Caki2 (cell line): ENCODE measurements around the gene ANXA5. TPM values are rescaled to one million over a fixed set of nuclear protein-coding genes. Genes with fewer than 3 reads are reported as not detected.

Source experiments
- DNase-seq: peaks from one replicate; pipeline ENCODE4 v3.0.0-alpha.2; 2015; ENCODE audit warnings: low read depth
- in situ Hi-C: cut with HindIII; loops from 2 replicates; pipeline ENCODE4 v1.10.0; 2016; ENCODE audit warnings: low sequenced_read_pairs, low pct_unique_long_range_greater_than_20kb, mixed read lengths
- total RNA-seq: library from RNA; depleted of rRNA; stranded (reverse); fragments of >200 nt; shearing (Covaris generic); gene quantifications from 2 replicates; pipeline ENCODE4 v1.2.3, GENCODE V29; 2014; ENCODE audit warnings: low replicate concordance

The ANXA5 gene
- total RNA-seq, 1 experiment from 2014 or later = 278 TPM

DNA sequence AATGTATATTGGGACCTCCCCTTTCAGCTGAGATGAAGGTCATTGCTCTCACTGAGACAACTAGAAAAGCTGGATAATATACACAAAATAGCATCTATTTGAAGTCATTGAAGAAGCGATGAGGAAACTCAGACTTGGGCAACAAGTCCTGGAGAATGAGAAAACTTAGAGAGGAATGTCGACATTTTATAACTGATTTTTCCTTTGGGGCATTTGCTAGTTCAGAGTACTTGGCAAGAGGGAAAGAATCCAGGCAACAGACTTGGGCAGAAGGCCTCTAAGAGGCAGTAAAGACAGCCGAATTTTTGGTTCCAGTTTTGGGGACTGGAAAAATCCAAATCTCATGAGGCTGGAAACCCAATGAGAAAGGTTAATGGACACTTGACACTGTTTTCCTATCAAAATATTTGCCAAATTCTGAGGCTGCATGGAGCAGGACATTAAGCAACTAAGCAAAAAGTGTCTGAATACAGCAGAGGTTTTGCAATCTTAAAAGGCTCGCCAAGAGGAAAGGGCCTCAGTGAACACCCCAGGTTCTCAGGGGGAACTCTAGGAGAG is 21.0 kb upstream of the ANXA5 start:
- no peak for DNase-seq
- in situ Hi-C loops = no loop called here

DNA sequence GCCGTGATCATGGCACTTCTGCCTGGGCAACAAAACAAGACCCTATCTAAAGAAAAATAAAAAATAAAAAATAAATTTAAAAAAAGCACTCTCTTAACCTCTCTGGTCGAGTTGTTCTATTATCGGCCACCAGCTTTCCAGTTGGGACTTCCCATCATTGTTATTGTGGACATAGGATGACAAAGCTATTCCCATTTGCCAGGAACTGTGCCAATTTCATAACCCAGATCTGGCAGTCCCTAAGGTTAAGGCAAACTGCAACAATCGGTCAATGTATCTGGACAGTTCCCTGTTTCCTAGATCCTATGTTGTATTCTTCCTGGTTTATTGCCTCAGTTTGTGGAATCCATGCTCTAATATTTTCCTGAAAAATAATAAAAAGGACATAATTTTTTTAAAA is 17.8 kb upstream of the ANXA5 start:
- in situ Hi-C loops = no loop called here
- no peak for DNase-seq

DNA sequence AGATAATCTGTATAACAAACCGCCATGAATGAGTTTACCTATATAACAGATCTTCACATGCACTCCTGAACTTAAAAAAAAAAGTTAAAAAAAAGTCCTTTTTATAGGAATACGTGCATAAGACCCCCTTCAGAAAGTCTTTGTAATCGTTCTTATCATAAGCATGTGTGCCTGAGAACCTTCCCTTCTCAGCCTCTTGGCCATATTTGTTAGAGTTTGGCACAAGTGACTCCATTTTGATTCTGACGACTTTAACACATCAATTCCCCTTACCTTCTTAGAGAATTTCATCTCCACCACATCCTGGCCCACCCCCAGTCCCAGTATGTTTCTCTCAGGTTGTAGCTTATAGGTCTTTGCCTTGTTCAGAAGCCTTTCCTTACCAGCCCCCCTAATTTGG is 16.0 kb upstream of the ANXA5 start:
- DNase-seq = no peak
- in situ Hi-C loops = no loop called here

DNA sequence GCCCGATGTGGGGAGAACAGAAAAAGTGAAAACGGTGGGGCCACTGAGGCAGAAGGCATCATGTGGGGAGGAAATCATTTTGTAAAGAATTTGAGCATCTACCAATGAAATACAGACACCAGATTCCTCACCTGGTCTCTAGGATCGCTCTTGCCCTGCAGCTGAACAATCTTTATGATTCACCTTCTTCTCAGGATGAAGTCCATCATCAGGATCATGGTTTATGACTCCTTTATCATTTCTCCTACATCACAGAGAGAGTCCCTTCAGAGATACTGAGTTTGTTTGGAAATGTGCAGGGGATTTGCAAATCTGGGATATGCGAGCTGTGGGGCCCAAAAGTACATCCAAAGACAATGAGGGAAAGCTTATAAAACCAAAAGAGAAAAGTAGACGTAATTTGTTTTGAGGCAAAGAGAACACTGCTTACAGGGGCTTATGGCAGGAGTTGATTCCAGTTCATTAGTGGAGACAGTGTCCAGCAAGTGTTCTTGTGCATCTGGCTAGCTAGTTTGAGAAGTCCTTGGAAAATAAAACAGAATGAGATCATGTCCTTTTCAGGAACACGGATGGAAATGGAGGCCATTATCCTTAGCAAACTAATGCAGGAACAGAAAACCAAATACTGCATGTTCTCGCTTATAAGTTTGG is 15.3 kb upstream of the ANXA5 start:
- DNase-seq = no peak
- in situ Hi-C loops = no loop called here

DNA sequence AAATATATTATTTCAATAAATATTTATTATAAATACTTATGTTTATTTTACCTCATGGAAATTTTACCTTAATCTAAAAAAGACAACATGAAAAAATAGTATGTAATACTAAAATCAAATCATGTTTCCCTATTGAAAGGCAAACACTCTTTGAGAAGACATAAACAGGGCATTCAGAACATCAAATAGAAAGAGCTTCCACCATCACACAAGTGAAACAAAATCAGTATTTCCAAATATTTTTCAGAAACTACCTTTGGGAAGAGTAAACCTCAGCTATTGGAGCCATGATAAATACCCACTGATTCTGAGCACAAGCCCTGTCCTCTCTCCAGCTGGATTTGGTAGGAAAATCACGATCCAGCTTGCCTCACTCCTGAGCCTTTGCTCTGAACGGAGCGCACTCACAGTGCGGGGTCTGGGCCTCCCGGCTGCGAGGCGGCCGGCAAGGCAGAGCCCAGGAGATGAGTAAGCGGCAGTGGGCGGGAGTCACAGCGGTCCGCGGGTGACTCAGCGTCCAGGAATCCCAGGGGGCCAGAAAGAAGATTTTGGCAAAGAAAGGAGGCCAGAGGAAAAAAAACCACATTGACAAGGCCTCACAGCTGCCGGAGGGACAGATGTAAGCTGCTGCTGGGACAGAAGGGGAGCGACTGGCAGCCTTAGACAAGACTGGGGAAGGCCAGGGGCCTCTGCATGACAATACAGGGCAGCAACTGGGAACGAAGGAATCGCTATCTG is 14.7 kb upstream of the ANXA5 start:
- in situ Hi-C loops = no loop called here
- peak; percentile 75 for DNase-seq

DNA sequence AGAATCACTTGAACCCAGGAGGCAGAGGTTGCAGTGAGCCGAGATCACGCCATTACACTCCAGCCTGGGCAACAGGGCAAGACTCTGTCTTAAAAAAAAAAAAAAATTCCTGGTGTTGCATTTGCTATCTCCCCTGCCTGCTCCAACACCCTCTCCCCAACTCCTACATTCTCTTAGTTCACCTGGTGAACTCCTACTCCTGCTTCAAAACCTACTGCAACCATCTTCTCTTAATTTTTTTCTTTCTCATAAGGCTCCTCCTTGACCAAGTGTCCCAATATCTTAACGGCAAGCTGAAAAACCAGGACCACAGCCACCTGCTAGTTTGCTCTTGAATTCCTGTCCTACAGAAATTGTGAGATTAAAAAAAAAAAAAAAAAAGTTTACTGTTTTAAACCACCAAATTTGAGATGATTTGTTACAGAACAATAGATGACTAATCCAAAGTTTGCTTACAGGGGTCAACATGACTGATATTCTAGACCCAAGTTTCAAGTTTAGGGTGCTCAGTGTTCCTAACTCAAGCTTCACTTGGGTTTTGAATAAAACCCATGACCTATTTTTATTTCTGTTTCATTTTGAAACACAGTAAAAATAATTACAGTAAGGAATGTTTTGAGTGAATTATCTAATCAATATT is 13.1 kb upstream of the ANXA5 start:
- no peak for DNase-seq
- in situ Hi-C loops = no loop called here

DNA sequence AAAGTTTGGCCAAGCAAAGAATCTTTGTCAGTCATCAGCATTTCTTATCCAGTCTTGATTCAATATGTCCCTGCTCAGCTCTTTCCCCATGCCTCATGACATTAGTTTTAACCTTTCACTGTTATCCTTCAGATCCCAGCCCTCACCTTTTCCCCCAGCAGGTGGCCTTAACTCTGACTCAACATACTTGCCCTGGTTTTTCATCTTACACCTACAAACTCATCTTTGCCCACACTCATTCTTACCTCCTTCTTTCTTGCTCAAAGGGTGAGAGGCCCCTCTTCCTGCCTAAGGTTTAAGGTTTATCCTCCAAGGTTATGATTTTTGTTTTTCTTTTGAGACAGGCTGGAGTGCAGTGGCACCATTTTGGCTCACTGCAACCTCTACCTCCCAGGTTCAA is 10.6 kb upstream of the ANXA5 start:
- in situ Hi-C loops = no loop called here
- DNase-seq = no peak

DNA sequence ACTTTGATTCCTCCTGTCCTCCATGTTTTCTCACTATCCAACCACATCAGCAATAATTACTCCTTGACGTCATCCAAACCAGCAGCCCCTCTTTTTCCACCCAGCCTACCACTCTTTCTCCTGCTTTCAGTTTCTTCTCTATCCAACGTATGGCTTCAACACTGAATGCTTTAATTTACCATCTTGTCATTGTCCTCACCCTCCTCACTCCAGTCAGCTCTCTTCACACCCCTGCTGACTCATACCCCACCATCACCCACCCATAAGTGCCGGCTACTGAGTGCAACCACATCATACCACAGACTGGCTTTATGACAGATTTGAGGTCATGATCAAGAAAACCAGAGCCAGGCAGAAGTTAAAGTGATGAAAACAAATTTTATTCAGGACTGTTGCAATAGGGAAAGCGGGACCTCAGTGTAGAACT is 9.8 kb upstream of the ANXA5 start:
- DNase-seq = no peak
- in situ Hi-C loops = no loop called here

DNA sequence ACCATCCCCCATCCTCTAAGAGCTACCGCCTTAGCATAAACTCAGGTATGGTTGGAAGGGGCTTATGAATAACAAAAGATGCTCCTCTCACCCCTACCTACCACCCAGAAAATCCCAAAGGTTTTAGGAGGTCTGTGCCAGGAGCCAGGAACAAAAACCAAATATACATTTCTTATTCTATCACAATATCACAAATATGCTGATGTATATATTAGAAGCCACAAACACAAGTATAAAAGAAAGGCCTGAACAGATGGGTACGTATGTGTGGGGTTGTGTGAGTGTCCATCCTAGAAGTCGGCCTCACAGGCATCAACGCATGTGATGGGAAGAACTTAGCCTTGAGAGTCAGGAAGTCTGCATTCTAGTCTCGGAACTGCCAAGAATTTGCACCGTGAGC is 8.7 kb upstream of the ANXA5 start:
- DNase-seq = no peak
- in situ Hi-C loops = no loop called here

DNA sequence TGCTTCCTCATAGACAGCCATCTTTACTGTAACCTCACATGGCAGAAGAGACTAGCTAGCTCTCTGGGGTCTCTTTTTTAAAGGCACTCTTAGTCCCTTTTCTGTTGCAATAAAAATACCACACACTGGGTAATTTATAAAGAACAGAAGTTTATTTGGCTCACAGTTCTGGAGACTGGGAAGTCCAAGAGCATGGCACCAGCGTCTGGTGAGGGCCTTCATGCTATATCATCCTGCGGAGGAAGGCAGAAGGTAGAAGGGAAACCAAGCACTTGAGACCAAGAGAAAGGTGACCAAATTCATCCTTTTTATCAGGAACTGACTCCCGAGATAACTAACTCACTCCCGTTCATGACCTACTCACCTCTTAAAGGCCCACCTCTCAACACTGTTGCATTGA is 5.4 kb upstream of the ANXA5 start:
- DNase-seq = no peak
- in situ Hi-C loops = no loop called here

DNA sequence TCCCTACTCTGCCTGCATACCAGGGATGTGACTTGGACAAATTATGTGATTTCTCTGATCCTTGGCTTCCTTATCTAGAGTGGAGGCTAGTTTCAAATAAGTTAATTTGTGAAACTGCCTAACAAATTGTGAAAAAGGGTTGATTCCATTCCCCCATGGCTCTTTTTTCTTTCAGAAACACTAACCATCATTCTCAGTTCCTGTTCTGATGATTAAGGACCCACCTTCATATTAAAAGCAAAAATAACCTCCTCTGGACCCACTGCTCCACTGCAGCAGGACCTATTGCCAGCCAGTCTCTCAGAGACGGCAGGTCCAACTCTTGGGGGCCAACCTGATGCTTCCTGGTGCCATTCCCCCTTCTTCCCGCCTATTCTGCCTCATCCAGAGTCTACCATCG is 4.5 kb upstream of the ANXA5 start:
- in situ Hi-C loops = no loop called here
- no peak for DNase-seq

DNA sequence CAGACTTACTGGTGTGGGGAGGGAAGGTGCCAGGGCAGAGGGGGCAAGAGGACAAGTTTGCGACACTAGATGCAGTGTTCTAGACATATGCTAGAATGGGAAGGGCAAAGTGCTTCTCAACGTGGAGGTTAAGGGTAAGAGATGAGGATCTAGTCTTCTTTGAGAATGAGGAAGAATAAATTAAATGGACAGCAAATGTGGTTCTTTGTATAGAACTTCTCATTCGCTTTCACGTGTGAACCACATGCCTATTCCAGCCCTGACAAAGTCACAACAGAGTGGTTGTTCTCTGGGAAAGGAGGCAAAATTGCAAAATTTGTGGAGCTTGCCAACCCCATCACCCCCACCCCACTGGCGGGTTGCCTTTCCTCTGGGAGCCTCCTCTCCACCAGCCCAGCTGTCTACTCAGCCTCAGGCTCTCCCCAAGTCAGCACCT is 1.5 kb upstream of the ANXA5 start:
- DNase-seq = no peak
- in situ Hi-C loops = no loop called here

DNA sequence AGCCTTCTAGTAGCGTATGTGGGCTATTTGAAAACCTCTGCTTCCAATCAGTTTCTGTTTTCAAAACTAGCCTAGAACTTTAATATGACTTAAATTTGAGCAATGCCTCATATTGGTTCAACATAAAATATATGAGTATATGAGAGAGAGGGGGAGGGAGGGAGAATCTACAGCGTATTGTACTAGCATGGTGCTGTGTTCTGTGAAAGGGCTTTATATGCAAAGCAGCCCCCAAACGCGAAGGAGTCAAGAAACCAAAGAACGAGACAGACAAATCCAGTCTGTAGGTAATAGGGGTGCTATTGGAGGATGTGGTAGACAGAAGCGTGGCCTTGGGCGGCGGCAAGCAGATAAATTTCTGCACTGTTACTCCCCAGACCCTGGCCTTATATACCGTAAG is 784 bp upstream of the ANXA5 start:
- no peak for DNase-seq
- in situ Hi-C loops = no loop called here

DNA sequence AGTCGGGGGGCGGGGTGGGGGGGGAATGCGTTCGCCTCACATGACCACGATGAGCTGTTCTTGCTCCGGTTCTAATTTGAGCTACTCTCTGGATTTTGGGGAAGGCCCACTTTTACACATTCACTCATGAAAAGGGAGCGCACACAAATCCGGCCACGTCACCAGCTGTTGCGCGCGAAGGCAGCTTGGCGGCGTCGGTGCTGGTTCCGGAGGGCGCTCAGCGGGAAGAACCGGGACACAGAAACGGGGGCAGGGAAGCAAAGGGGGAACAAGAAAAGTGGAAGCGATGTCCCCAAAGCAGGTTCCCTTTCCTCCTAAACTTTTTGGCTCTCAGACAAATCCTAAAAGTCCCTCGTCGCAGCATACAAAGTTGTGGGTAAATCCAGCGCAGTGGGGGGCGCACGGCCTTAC is 605 bp downstream of the ANXA5 start:
- in situ Hi-C loops = no loop called here
- no peak for DNase-seq

DNA sequence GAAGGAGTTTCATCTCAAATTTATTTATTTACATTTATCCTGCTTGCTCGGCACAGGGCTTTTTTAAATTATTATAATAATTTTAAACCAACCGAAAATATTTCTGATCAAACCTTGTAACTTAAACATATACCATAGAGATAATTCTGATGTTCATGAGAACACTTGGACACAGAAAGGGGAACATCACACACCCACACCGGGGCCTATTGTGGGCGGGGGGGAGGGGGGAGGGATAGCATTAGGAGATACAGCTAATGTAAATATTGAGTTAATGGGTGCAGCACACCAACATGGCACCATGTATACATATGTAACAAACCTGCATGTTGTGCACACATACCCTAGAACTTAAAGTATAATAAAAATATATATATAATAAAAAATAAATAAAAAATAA is 2.9 kb downstream of the ANXA5 start:
- DNase-seq = no peak
- in situ Hi-C loops = no loop called here

DNA sequence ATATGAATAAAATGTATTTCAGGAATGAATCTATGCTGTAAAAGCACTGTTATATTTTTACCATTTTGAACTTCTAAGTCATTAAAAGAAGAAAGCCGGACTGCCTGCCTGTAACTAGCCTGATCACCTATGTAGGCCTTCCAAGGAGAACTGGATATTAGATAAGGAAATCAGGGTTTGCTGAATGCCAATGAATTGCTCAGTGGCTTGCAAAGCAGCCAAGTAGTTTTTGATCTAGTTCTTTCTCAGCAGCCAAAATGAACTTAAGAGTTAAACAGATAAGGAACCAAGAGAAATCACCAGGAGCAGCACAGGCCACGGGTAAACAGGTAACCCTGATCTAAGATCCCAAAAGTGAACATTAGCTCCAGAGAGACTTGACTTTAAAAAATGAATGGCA is 3.3 kb downstream of the ANXA5 start:
- in situ Hi-C loops = no loop called here
- DNase-seq = no peak

DNA sequence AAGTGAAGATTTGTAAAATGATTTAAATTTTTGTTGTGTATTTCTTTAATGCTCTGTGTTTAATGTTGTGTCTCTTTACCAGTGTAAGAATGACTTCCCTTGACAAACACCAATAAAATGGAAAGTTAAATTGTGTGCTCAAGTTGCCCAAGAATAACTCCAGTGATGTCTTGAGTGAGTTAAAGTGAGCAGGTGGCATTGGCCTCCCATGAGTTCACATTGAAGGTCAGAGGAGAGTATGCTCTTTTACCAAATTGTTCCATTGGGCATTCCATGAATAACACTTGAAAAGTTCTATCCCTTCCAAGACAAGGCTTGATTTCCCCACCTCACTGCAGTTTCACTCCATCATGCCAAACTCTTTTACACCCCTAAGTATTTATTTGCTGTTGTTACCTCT is 4.5 kb downstream of the ANXA5 start:
- DNase-seq = no peak

DNA sequence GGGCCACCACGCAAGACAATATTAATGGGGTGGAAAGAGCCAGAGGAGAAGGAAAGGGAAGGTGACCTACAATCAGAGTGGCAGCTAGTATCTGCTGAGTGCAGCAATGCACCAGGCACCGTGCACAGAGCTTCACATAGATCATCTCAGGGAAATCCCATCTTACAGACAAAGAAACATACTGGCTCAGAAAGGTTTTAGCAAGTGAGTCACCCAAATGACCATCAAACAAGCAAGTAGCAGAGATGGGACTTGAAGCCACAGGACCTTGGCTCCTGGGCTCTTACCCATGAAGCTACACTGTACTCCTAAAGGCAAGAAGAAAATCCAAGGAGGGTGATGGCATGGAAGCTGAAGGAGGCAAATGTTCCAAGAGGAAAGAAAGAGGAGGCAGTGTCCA is 6.8 kb downstream of the ANXA5 start:
- DNase-seq = peak; percentile 50
- in situ Hi-C loops = no loop called here

More for the DNA sequence above, 4.5 kb downstream of the ANXA5 start:
- in situ Hi-C loops = no loop called here

DNA sequence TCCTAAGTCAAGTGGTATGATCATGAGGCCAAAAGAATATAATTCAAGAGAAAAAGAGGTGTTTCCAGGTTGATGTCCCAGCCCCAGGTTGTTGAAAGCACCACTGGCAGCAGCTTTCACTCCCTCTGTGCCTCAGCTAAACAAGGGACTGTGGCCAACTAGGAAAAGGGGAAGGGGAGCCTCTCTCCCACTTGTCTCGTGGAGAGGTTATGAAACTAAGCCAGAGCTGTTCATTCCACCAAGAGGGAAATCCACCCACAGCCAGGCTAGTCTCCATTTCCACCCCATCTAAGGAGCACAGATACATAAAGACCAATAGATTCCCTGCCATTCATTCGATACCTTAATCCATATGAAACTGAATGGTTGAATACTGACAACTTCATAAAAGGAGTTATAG is 8.1 kb downstream of the ANXA5 start:
- no peak for DNase-seq
- in situ Hi-C loops = no loop called here
